ENCODE results near the gene SULT1A1.
"Not testable (repeated sequence)": the region's sequence is repeated elsewhere in the genome, so short reads cannot be mapped to it uniquely, and the experiment has no call there.

The SULT1A1 gene

GRCh38 chr16:28573738-28574718, 35.8 kb downstream of the SULT1A1 start:
- Histone ChIP-seq H3K4me1 (ENCODE audit: control insufficient read depth in 2 of 2, insufficient read depth in 2 of 2, low read length in 2 of 2) (no peaks in the 10 kb centered on the region), H3K27me3 (ENCODE audit: control insufficient read depth in 2 of 2, insufficient read depth in 2 of 2, low read length in 2 of 2) (no peaks in the 10 kb centered on the region), H3K9ac (ENCODE audit: low read depth in 1 of 2, low read length in 2 of 2) (no peak overlapping the region), H3K9me3 (ENCODE audit: control insufficient read depth in 2 of 2, low read length in 2 of 2) (no peaks in the 10 kb centered on the region), H3K4me3 (ENCODE audit: low read length in 2 of 2) (no peak overlapping the region), H3K36me3 (ENCODE audit: control insufficient read depth in 2 of 2, insufficient read depth in 2 of 2, low read length in 2 of 2) (peaks cover 0 to 4% of the 10 kb centered on the region in 2 donors), H3K27ac (ENCODE audit: low read depth in 2 of 2, low read length in 2 of 2) (no peak overlapping the region)

- H3K9ac ChIP-seq (ENCODE audit: low read depth in 1 of 2, low read length in 2 of 2): no peak overlapping the region
- no peaks in the 10 kb centered on the region for H3K9me3 ChIP-seq (ENCODE audit: control insufficient read depth in 2 of 2, low read length in 2 of 2)
- H3K27me3 ChIP-seq (ENCODE audit: control insufficient read depth in 2 of 2, insufficient read depth in 2 of 2, low read length in 2 of 2): no peaks in the 10 kb centered on the region
- H3K36me3 ChIP-seq (ENCODE audit: control insufficient read depth in 2 of 2, insufficient read depth in 2 of 2, low read length in 2 of 2): peaks cover 0 to 4% of the 10 kb centered on the region in 2 donors
- no peaks in the 10 kb centered on the region for H3K4me1 ChIP-seq (ENCODE audit: control insufficient read depth in 2 of 2, insufficient read depth in 2 of 2, low read length in 2 of 2)
- H3K4me3 ChIP-seq (ENCODE audit: low read length in 2 of 2): no peak overlapping the region
- no peak overlapping the region for H3K27ac ChIP-seq (ENCODE audit: low read depth in 2 of 2, low read length in 2 of 2)
Measured at GRCh38 chr16:28572696-28573510, 36.9 kb downstream of the SULT1A1 start.

- no peaks in the 10 kb centered on the region for H3K4me1 ChIP-seq (ENCODE audit: control insufficient read depth in 2 of 2, insufficient read depth in 2 of 2, low read length in 2 of 2)
- H3K9me3 ChIP-seq (ENCODE audit: control insufficient read depth in 2 of 2, low read length in 2 of 2): no peaks in the 10 kb centered on the region
- H3K36me3 ChIP-seq (ENCODE audit: control insufficient read depth in 2 of 2, insufficient read depth in 2 of 2, low read length in 2 of 2): peaks cover 0 to 6% of the 10 kb centered on the region in 2 donors
- no peak overlapping the region for H3K4me3 ChIP-seq (ENCODE audit: low read length in 2 of 2)
- no peak overlapping the region for H3K27ac ChIP-seq (ENCODE audit: low read depth in 2 of 2, low read length in 2 of 2)
- H3K9ac ChIP-seq (ENCODE audit: low read depth in 1 of 2, low read length in 2 of 2): no peak overlapping the region
- H3K27me3 ChIP-seq (ENCODE audit: control insufficient read depth in 2 of 2, insufficient read depth in 2 of 2, low read length in 2 of 2): no peaks in the 10 kb centered on the region
Measured at GRCh38 chr16:28569968-28570752, 39.7 kb downstream of the SULT1A1 start.

GRCh38 chr16:28569021-28569420, 40.8 kb downstream of the SULT1A1 start:
- H3K36me3 ChIP-seq (ENCODE audit: control insufficient read depth in 2 of 2, insufficient read depth in 2 of 2, low read length in 2 of 2): peaks cover 0 to 5% of the 10 kb centered on the region in 2 donors
- no peak overlapping the region for H3K9ac ChIP-seq (ENCODE audit: low read depth in 1 of 2, low read length in 2 of 2)
- no peaks in the 10 kb centered on the region for H3K27me3 ChIP-seq (ENCODE audit: control insufficient read depth in 2 of 2, insufficient read depth in 2 of 2, low read length in 2 of 2)
- H3K9me3 ChIP-seq (ENCODE audit: control insufficient read depth in 2 of 2, low read length in 2 of 2): no peaks in the 10 kb centered on the region
- H3K27ac ChIP-seq (ENCODE audit: low read depth in 2 of 2, low read length in 2 of 2): no peak overlapping the region
- H3K4me3 ChIP-seq (ENCODE audit: low read length in 2 of 2): no peak overlapping the region
- no peaks in the 10 kb centered on the region for H3K4me1 ChIP-seq (ENCODE audit: control insufficient read depth in 2 of 2, insufficient read depth in 2 of 2, low read length in 2 of 2)

- Histone ChIP-seq H3K27ac (ENCODE audit: low read depth in 2 of 2, low read length in 2 of 2) (no peak overlapping the region), H3K36me3 (ENCODE audit: control insufficient read depth in 2 of 2, insufficient read depth in 2 of 2, low read length in 2 of 2) (peaks cover 0 to 5% of the 10 kb centered on the region in 2 donors), H3K27me3 (ENCODE audit: control insufficient read depth in 2 of 2, insufficient read depth in 2 of 2, low read length in 2 of 2) (no peaks in the 10 kb centered on the region), H3K9ac (ENCODE audit: low read depth in 1 of 2, low read length in 2 of 2) (no peak overlapping the region), H3K4me3 (ENCODE audit: low read length in 2 of 2) (no peak overlapping the region), H3K9me3 (ENCODE audit: control insufficient read depth in 2 of 2, low read length in 2 of 2) (no peaks in the 10 kb centered on the region), H3K4me1 (ENCODE audit: control insufficient read depth in 2 of 2, insufficient read depth in 2 of 2, low read length in 2 of 2) (no peaks in the 10 kb centered on the region)
Measured at GRCh38 chr16:28567292-28567691, 42.6 kb downstream of the SULT1A1 start.

GRCh38 chr16:28566233-28566925, 43.5 kb downstream of the SULT1A1 start:
- H3K36me3 ChIP-seq (ENCODE audit: control insufficient read depth in 2 of 2, insufficient read depth in 2 of 2, low read length in 2 of 2); H3K9me3 ChIP-seq (ENCODE audit: control insufficient read depth in 2 of 2, low read length in 2 of 2); H3K9ac ChIP-seq (ENCODE audit: low read depth in 1 of 2, low read length in 2 of 2); H3K4me3 ChIP-seq (ENCODE audit: low read length in 2 of 2); H3K27ac ChIP-seq (ENCODE audit: low read depth in 2 of 2, low read length in 2 of 2); H3K4me1 ChIP-seq (ENCODE audit: control insufficient read depth in 2 of 2, insufficient read depth in 2 of 2, low read length in 2 of 2); H3K27me3 ChIP-seq (ENCODE audit: control insufficient read depth in 2 of 2, insufficient read depth in 2 of 2, low read length in 2 of 2): not testable (repeated sequence)

- peaks cover 0 to 5% of the 10 kb centered on the region in 2 donors for H3K36me3 ChIP-seq (ENCODE audit: control insufficient read depth in 2 of 2, insufficient read depth in 2 of 2, low read length in 2 of 2)
- H3K9me3 ChIP-seq (ENCODE audit: control insufficient read depth in 2 of 2, low read length in 2 of 2): no peaks in the 10 kb centered on the region
- no peak overlapping the region for H3K9ac ChIP-seq (ENCODE audit: low read depth in 1 of 2, low read length in 2 of 2)
- no peaks in the 10 kb centered on the region for H3K27me3 ChIP-seq (ENCODE audit: control insufficient read depth in 2 of 2, insufficient read depth in 2 of 2, low read length in 2 of 2)
- H3K27ac ChIP-seq (ENCODE audit: low read depth in 2 of 2, low read length in 2 of 2): no peak overlapping the region
- no peak overlapping the region for H3K4me3 ChIP-seq (ENCODE audit: low read length in 2 of 2)
- no peaks in the 10 kb centered on the region for H3K4me1 ChIP-seq (ENCODE audit: control insufficient read depth in 2 of 2, insufficient read depth in 2 of 2, low read length in 2 of 2)
Measured at GRCh38 chr16:28563218-28563617, 46.6 kb downstream of the SULT1A1 start.

- Histone ChIP-seq H3K4me1 (ENCODE audit: control insufficient read depth in 2 of 2, insufficient read depth in 2 of 2, low read length in 2 of 2) (no peaks in the 10 kb centered on the region), H3K27ac (ENCODE audit: low read depth in 2 of 2, low read length in 2 of 2) (no peak overlapping the region), H3K4me3 (ENCODE audit: low read length in 2 of 2) (no peak overlapping the region)
Measured at GRCh38 chr16:28562199-28562598, 47.6 kb downstream of the SULT1A1 start.

GRCh38 chr16:28561557-28562187, 48.2 kb downstream of the SULT1A1 start:
- H3K4me3 ChIP-seq (ENCODE audit: low read length in 2 of 2): no peak overlapping the region
- no peaks in the 10 kb centered on the region for H3K4me1 ChIP-seq (ENCODE audit: control insufficient read depth in 2 of 2, insufficient read depth in 2 of 2, low read length in 2 of 2)
- H3K9me3 ChIP-seq (ENCODE audit: control insufficient read depth in 2 of 2, low read length in 2 of 2): no peaks in the 10 kb centered on the region
- H3K27me3 ChIP-seq (ENCODE audit: control insufficient read depth in 2 of 2, insufficient read depth in 2 of 2, low read length in 2 of 2): no peaks in the 10 kb centered on the region
- H3K9ac ChIP-seq (ENCODE audit: low read depth in 1 of 2, low read length in 2 of 2): no peak overlapping the region
- H3K27ac ChIP-seq (ENCODE audit: low read depth in 2 of 2, low read length in 2 of 2): no peak overlapping the region
- peaks cover 4 to 13% of the 10 kb centered on the region in 2 donors for H3K36me3 ChIP-seq (ENCODE audit: control insufficient read depth in 2 of 2, insufficient read depth in 2 of 2, low read length in 2 of 2)

More at GRCh38 chr16:28562199-28562598, 47.6 kb downstream of the SULT1A1 start:
- Histone ChIP-seq H3K9me3 (ENCODE audit: control insufficient read depth in 2 of 2, low read length in 2 of 2) (no peaks in the 10 kb centered on the region), H3K27me3 (ENCODE audit: control insufficient read depth in 2 of 2, insufficient read depth in 2 of 2, low read length in 2 of 2) (no peaks in the 10 kb centered on the region), H3K9ac (ENCODE audit: low read depth in 1 of 2, low read length in 2 of 2) (no peak overlapping the region), H3K36me3 (ENCODE audit: control insufficient read depth in 2 of 2, insufficient read depth in 2 of 2, low read length in 2 of 2) (peaks cover 4 to 10% of the 10 kb centered on the region in 2 donors)
